HG03025 (cell line): Measurements from ENCODE around the gene ANKRD24.
A peak's percentile ranks its signal among the peaks of the same experiment; 100 is the strongest.
"Not testable (repeated sequence)": the region's sequence is repeated elsewhere in the genome, so short reads cannot be mapped to it uniquely, and the experiment has no call there.

ENCODE experiments used
- ATAC-seq: cut with Tn5 transposase; IDR thresholded peaks from one replicate; pipeline ENCODE4 v1.9.1; 2021; ENCODE audit warnings: mild to moderate bottlenecking, moderate library complexity; ENCODE audit not compliant: unreplicated experiment, low FRiP score

ANKRD24 gene

DNA sequence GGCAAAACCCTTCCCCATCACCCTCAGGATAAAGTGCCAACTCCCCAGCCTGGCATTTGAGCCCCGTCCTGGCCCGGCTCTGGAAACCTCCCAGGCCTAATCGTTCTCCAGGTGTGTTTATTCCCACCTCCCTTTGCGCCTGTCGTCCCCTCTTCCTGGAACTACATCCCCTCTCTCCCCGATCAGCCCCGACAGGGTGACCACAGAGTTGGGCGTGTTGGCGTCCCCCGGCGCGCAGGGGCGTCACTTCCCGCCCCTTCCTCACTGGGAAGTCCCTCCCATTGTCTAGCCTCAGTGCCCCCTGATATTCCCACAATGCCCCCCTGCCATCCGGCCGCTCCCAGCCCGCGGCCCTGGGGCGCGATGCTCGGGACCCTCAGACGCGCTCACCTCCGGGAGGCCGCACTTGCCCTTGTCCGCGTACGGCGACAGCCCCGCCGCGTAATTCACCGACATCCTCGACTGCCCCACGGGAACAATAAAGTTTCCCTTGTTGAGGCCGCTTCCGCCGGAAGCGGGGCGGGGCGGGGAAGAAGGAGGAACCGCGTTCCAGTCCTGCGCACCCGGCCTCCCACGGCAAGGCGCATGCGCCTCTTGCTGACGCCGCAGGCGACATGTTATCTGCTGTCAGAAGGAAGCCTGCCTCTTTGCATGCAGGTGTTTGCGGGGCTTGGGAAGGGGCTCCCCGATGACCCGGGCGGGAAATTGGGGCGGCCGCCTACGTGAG, at the start of gene ANKRD24, which contains the start of gene SIRT6:
Gene ANKRD24 (plus strand): TSS at position 606 of the 727 bp plus-strand sequence. CDS start 3,737 bp downstream, outside the sequence.
Gene SIRT6 (minus strand): TSS at position 480 of the 727 bp plus-strand sequence. CDS start 24 bp downstream, at position 456.
- ATAC-seq: peak; percentile 62

DNA sequence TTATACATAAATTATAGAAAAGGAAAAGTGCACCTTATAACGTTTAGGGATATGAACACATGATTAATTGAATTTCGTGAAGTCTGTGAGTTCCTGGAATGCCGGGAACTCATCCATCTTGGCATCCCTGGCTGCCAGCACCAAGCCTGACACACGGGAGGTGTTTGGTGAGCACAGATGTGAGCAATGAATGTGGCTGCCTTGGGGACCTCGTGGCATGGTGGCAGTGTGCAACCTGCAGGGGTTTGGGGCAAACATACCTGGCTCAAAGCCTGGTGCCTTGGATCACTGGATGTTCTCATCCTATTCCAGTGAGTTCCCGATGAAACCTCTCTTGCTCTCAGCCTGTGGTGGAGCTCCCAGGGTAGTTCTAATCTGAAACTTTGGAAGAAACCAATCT, 48.1 kb upstream of the ANKRD24 start:
- ATAC-seq: no peak

DNA sequence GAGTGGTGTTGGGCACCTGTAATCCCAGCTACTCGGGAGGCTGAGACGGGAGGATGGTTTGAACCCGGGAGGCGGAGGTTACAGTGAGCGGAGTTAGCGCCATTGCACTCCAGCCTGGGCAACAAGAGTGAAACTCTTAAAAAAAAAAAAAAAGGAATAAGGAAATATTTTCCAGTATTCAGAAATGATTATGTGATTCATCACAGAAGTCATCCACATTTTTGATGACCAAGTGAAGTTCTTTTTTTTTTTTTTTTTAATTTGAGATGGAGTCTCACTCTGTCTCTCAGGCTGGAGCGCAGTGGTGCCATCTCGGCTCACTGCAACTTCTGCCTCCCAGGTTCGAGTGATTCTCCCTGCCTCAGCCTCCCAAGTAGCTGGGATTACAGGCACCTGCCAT, 47.1 kb upstream of the ANKRD24 start:
- ATAC-seq: not testable (repeated sequence)

DNA sequence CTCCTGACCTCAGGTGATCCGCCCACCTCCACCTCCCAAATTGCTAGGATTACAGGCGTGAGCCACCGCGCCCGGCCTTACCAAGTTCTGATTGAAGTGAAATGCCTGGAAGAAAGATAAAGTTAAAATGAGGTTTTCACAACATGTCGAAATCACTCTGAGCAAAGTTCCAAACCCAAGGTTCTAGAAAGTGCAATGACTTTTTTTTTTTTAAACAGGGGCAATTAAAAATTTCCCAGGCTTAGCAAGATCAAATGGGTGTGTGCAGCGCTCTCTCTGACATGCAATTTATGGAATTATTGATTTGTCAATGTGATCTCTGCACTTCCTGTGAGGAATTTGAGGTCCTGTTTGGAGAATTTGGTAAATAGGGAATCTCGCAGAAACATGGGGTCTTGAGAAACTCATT, 45.8 kb upstream of the ANKRD24 start:
- no peak for ATAC-seq

- no peak for ATAC-seq
These were observed 44.0 kb upstream of the ANKRD24 start for GRCh38 chr19:4138445-4138844.

DNA sequence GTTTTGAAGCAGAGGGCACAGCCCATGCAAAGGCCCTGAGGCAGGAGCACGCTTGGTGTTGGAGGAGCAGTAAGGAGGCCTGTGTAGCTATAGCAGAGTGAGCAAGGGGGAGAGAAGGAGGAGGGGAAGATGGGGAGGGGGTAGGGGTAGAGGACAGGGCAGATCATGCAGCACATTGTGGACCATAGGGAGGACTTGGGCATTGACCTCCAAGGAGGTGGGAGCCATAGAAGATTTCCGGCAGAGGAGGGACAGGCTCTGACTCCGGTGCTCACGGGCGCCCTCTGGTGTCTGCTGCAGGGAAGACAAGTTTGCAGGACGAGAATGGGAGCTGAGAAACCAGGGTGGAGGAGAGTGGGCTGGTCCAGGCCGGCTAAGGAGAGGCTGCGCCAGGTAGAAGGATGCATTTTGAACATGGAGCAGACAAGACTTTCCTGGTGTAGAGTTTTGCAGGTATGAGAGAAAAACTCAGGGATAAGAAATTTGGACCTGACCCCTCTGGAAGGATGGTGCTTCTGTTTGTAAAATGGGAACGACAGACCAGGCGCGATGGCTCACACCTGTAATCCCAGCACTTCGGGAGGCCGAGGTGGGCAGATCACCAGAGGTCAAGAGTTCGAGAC, 42.8 kb upstream of the ANKRD24 start:
- ATAC-seq: no peak

DNA sequence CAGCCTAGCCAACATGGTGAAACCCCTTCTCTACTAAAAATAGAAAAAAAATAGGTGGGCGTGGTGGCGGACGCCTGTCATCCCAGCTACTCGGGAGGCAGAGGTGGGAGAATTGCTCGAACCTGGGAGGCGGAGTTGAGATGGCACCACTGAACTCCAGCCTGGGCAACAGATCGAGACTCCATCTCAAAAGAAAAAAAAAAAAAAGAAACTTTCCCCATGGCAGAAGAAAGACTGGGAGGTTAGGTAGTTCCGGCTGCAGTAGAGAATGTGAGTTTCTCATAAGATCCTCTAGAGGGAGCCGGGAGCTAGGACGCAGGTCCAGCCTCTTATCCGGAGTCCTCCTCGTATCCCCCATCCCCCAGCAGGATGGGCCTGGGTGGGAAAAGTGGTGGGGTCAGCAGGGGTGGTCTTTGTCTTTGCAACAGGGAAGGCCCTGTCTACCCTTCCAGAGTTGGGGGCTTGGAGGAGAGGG, 42.2 kb upstream of the ANKRD24 start:
- no peak for ATAC-seq

GRCh38 chr19:4142916-4143315, 39.6 kb upstream of the ANKRD24 start:
- not testable (repeated sequence) for ATAC-seq

GRCh38 chr19:4144666-4145249, 37.7 kb upstream of the ANKRD24 start:
- no peak for ATAC-seq

- no peak for ATAC-seq
These were observed 32.8 kb upstream of the ANKRD24 start for GRCh38 chr19:4149518-4150288.

DNA sequence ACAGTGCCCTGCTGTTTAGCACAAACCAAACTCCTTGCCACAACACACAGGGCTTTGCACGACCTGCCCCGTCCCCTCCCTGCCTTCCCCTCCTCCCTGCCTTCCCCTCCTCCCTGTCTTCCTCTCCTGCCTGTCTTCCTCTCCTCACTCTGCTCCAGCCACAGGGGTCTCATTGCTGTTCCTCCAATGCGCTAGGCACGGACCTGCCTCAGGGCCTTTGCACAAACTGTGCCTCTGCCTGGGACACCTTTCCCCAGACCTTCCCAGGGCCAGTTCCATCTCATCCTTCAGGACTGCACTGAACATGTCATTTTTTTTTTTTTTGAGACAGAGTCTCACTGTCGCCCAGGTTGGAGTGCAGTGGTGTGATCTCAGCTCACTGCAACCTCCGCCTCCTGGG, 30.9 kb upstream of the ANKRD24 start:
- no peak for ATAC-seq

DNA sequence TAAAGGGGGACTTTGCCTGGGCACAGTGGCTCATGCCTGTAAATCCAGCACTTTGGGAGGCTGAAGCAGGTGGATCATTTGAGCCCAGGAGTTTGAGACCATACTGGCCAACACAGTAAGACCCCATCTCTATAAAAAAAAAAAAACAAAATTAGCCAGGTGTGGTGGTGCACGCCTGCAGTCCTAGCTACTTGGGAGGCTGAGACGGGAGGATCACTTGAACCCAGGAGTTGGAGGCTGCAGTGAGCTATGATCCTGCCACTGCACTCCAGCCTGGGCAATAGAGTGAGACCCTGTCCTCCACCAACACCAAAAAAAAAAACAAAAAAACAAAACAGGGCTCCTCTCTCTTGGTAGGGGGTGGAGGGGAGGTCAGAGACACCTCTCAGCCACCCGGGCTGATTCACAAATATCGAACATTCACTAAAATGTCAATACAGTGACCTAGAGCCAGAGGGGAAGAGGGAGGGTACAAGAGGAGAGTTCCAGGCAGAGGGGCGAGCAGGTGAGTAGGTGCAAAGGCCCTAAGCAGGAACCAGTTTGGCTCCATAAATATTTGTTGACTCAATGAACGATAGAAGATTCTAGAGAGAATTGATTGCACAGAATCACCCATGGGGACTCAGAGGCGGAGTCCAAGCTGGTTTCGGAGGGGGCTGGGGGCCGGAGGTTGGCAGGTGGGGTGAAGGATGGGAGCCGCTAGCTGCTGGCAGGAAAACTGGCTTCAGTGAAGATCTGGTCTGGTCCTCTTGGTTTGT, 30.1 kb upstream of the ANKRD24 start:
- ATAC-seq: no peak

- no peak for ATAC-seq
These were observed 27.7 kb upstream of the ANKRD24 start for GRCh38 chr19:4154571-4155312.

DNA sequence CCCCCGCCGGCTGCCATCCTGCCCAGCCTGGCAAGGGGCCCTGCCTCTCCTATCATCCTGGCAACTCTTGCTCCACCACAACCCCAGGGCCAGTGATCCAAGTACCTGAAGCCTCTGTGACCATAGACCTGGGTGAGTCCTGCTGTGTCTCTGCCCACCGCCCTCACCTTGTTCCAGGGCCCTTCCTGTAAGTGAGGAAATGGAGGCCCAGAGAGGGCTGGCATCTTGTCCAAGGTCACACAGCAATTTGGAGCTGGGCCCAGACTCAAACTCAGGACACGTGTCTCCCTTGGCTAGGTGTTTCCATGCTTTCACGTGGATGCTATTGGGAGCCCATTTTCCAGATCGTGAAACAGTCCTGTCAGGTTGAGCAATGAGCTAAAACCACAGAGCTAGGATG, 25.3 kb upstream of the ANKRD24 start:
- ATAC-seq: no peak

DNA sequence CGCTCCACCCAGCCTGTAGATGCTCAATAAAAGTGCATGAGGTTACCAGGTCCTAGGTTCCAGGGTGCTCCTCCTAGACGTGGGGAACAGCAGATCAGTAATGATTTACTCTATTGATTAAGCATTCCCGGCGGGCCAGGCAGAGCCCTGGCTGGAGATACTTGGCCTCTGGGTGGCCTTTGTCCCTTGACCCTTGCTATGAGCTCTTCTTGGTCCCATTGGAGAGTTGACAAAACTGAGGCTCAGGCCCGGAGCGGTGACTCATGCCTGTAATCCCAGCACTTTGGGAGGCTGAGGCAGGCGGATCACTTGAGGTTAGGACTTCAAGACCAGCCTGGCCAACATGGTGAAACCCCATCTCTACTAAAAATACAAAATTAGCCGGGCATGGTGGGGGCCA, 24.5 kb upstream of the ANKRD24 start:
- not testable (repeated sequence) for ATAC-seq

DNA sequence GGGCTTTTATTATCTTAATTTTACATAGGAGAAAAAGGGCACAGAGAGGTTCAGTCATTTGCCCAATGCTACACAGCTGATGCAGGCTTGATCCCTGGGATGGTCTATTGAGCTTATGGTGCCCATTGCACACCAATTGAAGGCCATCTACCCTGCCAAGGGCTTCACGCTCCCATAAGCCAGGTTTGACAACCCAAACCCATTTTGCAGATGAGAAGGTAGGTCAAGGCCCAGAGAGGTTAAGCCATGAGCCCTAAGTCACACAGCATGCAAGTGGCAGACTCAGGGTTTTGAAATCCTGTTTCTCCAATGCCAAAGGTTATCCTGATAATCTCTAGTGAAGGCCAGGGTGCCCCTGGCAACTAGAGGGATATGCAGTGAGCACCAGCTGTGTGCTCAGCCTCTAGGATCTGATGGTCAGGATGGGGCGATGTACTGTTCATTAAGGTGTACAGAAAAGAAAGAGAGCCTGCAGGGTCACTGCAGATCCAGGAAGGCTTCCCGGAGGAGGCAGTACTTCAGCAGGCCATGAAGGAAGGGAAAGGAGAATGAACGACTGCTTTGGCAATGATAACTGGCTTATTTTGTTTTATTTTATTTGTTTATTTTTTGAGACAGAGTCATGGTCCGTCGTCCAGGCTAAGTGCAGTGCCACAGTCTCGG, 20.9 kb upstream of the ANKRD24 start:
- no peak for ATAC-seq

DNA sequence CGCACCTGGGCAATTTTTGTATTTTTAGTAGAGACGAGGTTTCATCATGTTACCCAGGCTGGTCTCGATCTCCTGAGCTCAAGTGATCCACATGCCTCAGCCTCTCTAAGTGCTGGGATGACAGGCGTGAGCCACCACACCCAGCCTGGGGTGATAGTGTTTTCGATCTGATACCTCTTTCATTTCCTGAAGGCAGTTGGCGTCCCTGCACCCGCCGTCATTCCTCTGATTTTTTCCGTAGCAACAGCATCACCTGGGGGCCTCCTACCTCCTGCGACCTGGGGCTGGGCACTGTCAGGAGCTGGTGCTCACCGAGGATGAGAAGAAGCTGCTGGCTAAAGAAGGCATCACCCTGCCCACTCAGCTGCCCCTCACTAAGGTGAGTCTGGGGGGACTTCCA, 18.2 kb upstream of the ANKRD24 start:
- ATAC-seq: no peak

DNA sequence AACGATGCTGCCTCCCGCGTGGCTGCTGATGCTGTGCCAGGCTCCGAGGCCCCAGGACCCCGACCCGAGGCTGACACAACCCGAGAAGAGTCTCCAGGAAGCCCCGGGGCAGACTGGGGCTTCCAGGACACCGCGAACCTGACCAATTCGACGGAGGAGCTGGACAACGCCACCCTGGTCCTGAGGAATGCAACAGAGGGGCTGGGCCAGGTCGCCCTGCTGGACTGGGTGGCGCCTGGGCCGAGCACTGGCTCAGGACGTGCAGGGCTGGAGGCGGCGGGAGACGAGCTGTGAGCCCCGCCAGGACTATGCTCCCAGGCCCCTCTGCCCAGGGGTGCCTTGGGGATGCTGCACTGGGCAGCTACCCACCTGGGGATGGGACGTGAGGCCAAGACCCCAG, 10.8 kb upstream of the ANKRD24 start:
- no peak for ATAC-seq
